ENCODE measurements around the gene ADGRL3. TPM values are rescaled to one million over a fixed set of nuclear protein-coding genes. Genes with fewer than 3 reads are reported as not detected.

The ADGRL3 gene
- total RNA-seq, 1 donor from 2014 or later = 93.6 TPM

- Histone ChIP-seq H3K9me3 (ENCODE audit: low read depth) (no peaks in the 10 kb centered on the region), H3K4me2 (no peak overlapping the region), H3K27ac (no peak overlapping the region), H3K4me1 (no peaks in the 10 kb centered on the region), H2AFZ (replicated peaks) (no peak overlapping the region), H3K9ac (no peak overlapping the region), H3K79me2 (ENCODE audit: low read depth) (no peaks in the 10 kb centered on the region), H4K20me1 (ENCODE audit: low read depth) (no peaks in the 10 kb centered on the region), H3F3A (ENCODE audit: low read depth) (no peaks in the 10 kb centered on the region), H3K27me3 (no peaks in the 10 kb centered on the region), H3K4me3 (no peak overlapping the region), H3K36me3 (no peaks in the 10 kb centered on the region)
- no peak for DNase-seq (ENCODE audit: low spot score)
- peaks cover 17% of the 10 kb centered on the region for H3K36me3 Mint-ChIP-seq
- no peaks in the 10 kb centered on the region for H3K27me3 Mint-ChIP-seq (ENCODE audit: insufficient read depth, low read depth)
- H3K4me1 Mint-ChIP-seq = peaks cover 35% of the 10 kb centered on the region
- peak overlapping the region; percentile 19 for H3K27ac Mint-ChIP-seq
- H3K4me3 Mint-ChIP-seq = no peak overlapping the region
- no peaks in the 10 kb centered on the region for H3K9me3 Mint-ChIP-seq
- TF ChIP-seq EZH2 (IDR thresholded peaks at IDR 0.05) = no peak
- no peak for TF ChIP-seq EZH2phosphoT487 (IDR thresholded peaks at IDR 0.05)
- TF ChIP-seq CTCF (IDR thresholded peaks at IDR 0.05) = no peak
These were observed 414.1 kb downstream of the ADGRL3 start for GRCh38 chr4:61614231-61614630.

- no peaks in the 10 kb centered on the region for H3K27me3 Mint-ChIP-seq (ENCODE audit: insufficient read depth, low read depth)
- H3K4me1 Mint-ChIP-seq = peaks cover 18% of the 10 kb centered on the region
- no peak for DNase-seq (ENCODE audit: low spot score)
- Histone ChIP-seq H3K4me2 (no peak overlapping the region), H3F3A (ENCODE audit: low read depth) (no peaks in the 10 kb centered on the region), H3K36me3 (no peaks in the 10 kb centered on the region), H3K27me3 (no peaks in the 10 kb centered on the region), H3K9ac (no peak overlapping the region), H4K20me1 (ENCODE audit: low read depth) (no peaks in the 10 kb centered on the region), H3K4me3 (no peak overlapping the region), H3K4me1 (no peaks in the 10 kb centered on the region), H3K27ac (no peak overlapping the region), H2AFZ (replicated peaks) (no peak overlapping the region), H3K9me3 (ENCODE audit: low read depth) (no peaks in the 10 kb centered on the region), H3K79me2 (ENCODE audit: low read depth) (no peaks in the 10 kb centered on the region)
- TF ChIP-seq EZH2phosphoT487 (IDR thresholded peaks at IDR 0.05) (no peak), CTCF (IDR thresholded peaks at IDR 0.05) (peak; percentile 42), EZH2 (IDR thresholded peaks at IDR 0.05) (no peak)
- no peak overlapping the region for H3K4me3 Mint-ChIP-seq
- no peaks in the 10 kb centered on the region for H3K9me3 Mint-ChIP-seq
- peak overlapping the region; percentile 51 for H3K27ac Mint-ChIP-seq
- peaks cover 23% of the 10 kb centered on the region for H3K36me3 Mint-ChIP-seq
These were observed 419.4 kb downstream of the ADGRL3 start for GRCh38 chr4:61619528-61619927.

- no peak overlapping the region for H3K4me3 ChIP-seq
- Mint-ChIP-seq H3K4me1 (peaks cover 3% of the 10 kb centered on the region), H3K27ac (no peak overlapping the region), H3K4me3 (no peak overlapping the region), H3K9me3 (peaks cover 9% of the 10 kb centered on the region), H3K27me3 (ENCODE audit: insufficient read depth, low read depth) (no peaks in the 10 kb centered on the region), H3K36me3 (peaks cover 13% of the 10 kb centered on the region)
- H3K9ac ChIP-seq = no peak overlapping the region
- H3K79me2 ChIP-seq (ENCODE audit: low read depth) = no peaks in the 10 kb centered on the region
- no peaks in the 10 kb centered on the region for H3K36me3 ChIP-seq
- no peaks in the 10 kb centered on the region for H4K20me1 ChIP-seq (ENCODE audit: low read depth)
- TF ChIP-seq EZH2 (IDR thresholded peaks at IDR 0.05) (no peak), EZH2phosphoT487 (IDR thresholded peaks at IDR 0.05) (no peak), CTCF (IDR thresholded peaks at IDR 0.05) (no peak)
- no peak overlapping the region for H3K27ac ChIP-seq
- no peaks in the 10 kb centered on the region for H3K27me3 ChIP-seq
- DNase-seq (ENCODE audit: low spot score) = no peak
- no peaks in the 10 kb centered on the region for H3F3A ChIP-seq (ENCODE audit: low read depth)
- H3K4me1 ChIP-seq = no peaks in the 10 kb centered on the region
- no peaks in the 10 kb centered on the region for H3K9me3 ChIP-seq (ENCODE audit: low read depth)
- no peak overlapping the region for H2AFZ ChIP-seq (replicated peaks)
- H3K4me2 ChIP-seq = no peak overlapping the region
These were observed 428.2 kb downstream of the ADGRL3 start for GRCh38 chr4:61628282-61628681.

Measured in neural progenitor cell (in vitro differentiated cells).